DOHH2 (cell line): ENCODE measurements around the gene ZWILCH.

ENCODE experiments used
- CTCF ChIP-seq: fragments of 200-600 bp; sonication (generic); IDR thresholded peaks from one replicate; pipeline ENCODE4 v1.5.1; 2014; ENCODE audit warnings: antibody characterized with exemption, mild to moderate bottlenecking, low read depth, low read length; ENCODE audit not compliant: poor library complexity, severe bottlenecking
- EZH2phosphoT487 ChIP-seq: fragments of 200-600 bp; sonication (generic); IDR thresholded peaks from 2 replicates; pipeline ENCODE4 v1.6.1; 2017; ENCODE audit warnings: borderline replicate concordance, mild to moderate bottlenecking, antibody characterized with exemption, low read length, moderate library complexity, mixed read lengths

GRCh38 chr15:66472176-66472999, 32.7 kb upstream of the ZWILCH start:
- TF ChIP-seq CTCF (no peak), EZH2phosphoT487 (no peak)
